ENCODE measurements around the gene PPME1.
A peak's percentile ranks its signal among the peaks of the same experiment; 100 is the strongest.
"Not testable (repeated sequence)": the region's sequence is repeated elsewhere in the genome, so short reads cannot be mapped to it uniquely, and the experiment has no call there.

PPME1 gene, protein sequence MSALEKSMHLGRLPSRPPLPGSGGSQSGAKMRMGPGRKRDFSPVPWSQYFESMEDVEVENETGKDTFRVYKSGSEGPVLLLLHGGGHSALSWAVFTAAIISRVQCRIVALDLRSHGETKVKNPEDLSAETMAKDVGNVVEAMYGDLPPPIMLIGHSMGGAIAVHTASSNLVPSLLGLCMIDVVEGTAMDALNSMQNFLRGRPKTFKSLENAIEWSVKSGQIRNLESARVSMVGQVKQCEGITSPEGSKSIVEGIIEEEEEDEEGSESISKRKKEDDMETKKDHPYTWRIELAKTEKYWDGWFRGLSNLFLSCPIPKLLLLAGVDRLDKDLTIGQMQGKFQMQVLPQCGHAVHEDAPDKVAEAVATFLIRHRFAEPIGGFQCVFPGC

GRCh38 chr11:74170694-74171629 is at the start of gene PPME1, which contains the start of gene C2CD3:
PPME1 (plus strand) TSS chr11:74171289; CDS start chr11:74171422, 133 bp downstream.
C2CD3 (minus strand) TSS chr11:74171002; CDS start chr11:74170792, 210 bp downstream.
- peak; percentile 95 to 97 for DNase-seq

DNA sequence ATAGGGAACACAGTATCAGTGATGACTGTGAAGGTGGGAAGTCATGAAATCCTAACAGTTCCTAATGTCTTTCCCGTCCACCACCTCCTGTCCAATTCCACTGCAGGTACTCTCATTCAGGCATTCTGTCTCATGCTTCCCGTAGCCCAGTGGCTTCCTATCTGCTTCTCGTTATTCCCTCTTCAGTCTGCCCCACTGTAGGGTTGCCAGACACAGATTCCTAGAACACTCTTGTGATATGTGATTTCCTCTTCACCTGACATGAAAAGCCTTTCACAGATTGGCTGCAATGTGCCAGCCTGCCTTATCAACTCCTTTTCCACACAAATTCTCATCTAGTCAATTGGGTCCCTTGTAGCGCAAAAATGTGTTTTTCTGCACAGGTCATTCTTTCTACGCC is 49.3 kb upstream of the PPME1 start:
- DNase-seq, result no peak

DNA sequence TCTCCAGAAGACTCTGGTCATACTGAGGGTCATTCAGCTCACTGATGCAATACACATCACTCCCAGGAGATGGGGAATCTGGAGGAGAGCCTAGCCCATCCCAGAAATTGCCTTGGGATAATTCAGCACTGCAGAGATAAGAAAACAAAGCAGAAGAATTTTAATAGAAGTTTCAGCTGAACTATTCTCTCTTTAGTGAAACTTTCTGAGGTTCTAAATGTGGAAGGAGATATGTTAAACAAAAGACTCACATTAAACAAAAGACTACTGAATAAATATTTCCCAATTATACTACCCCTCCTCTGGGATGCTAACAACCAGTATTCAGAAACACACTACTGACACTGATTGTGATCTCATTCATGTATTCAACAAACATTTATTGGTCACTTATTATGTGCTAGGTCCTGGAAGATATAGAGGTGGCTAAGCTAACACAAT is 48.1 kb upstream of the PPME1 start:
- no peak for DNase-seq

DNA sequence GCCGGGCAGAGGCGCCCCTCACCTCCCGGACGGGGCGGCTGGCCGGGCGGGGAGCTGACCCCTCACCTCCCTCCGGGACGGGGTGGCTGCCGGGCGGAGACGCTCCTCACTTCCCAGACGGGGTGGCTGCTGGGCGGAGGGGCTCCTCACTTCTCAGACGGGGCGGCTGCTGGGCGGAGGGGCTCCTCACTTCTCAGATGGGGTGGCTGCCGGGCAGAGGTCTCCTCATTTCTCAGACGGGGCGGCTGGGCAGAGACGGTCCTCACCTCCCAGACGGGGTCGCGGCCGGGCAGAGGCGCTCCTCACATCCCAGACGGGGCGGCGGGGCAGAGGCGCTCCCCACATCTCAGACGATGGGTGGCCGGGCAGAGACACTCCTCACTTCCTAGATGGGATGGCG is 42.0 kb upstream of the PPME1 start:
- not testable (repeated sequence) for DNase-seq

GRCh38 chr11:74132833-74133232 is 38.3 kb upstream of the PPME1 start:
- no peak for DNase-seq

- DNase-seq, result no peak
Measured at GRCh38 chr11:74133436-74133835, 37.7 kb upstream of the PPME1 start.

- no peak for DNase-seq
Measured at GRCh38 chr11:74134661-74135060, 36.4 kb upstream of the PPME1 start.

- no peak for DNase-seq
Measured at GRCh38 chr11:74135127-74135840, 35.8 kb upstream of the PPME1 start.

DNA sequence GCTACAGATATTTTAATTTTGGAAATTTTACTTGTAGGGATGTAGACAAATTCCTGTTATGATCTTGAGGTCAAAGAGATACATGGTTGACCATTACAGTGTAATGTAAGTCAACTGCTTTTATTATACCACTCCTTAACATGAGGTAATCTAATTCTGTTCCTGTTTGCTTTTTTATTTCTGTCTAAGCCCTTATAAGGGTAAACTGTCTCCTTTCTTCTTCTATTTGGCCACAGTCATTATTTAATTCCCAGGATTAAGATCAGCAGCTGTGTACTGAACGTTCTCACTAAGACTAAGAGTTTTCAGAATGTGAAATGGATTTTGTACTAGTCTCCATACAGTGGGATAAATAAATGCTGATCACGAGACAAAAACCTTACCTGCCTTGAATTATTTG is 33.1 kb upstream of the PPME1 start:
- DNase-seq, result no peak

DNA sequence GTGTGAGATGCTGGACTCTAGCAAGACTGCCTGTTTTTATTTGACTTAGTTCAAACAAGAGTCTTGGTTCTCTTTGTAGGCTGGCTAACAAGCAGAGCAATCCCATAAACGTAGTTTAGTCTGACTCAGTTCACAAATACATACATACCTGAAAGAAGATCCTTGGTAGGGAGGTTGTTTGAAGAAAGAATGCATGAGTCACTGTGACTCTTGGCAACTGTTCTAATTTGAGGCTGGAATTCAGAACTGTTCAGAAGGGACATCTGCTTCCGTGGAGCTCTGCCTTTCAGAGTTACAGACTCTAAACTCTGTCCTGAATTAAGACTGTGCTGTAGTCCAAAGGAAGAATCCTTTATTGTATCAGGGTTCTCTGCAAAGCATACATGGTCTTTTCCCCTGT is 32.5 kb upstream of the PPME1 start:
- no peak for DNase-seq

GRCh38 chr11:74139151-74139918 is 31.8 kb upstream of the PPME1 start:
- DNase-seq, result no peak

- not testable (repeated sequence) for DNase-seq
Measured at GRCh38 chr11:74139919-74140431, 31.1 kb upstream of the PPME1 start.

DNA sequence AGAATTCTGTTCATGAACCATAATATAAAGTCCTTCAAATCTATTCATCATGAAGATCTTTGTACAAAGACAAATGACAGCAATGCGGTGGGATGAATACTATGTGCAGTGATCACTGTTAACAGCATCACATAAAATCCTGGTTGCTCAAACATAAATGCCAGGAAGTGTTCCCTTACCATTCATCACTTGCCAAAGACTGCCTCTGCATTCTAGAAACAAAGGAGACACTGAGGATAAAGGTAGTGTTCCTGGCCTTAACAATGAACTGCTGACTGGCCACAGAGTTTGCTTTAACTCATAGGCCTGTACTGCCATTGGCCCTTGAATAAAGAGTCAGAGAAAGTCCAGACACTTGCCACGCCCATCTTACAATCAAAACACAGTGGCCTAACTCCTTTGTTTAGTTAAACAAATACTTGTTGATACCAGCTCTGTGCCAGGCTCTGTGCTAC is 29.8 kb upstream of the PPME1 start:
- no peak for DNase-seq

- no peak for DNase-seq
Measured at GRCh38 chr11:74141908-74142307, 29.2 kb upstream of the PPME1 start.

GRCh38 chr11:74142624-74143023 is 28.5 kb upstream of the PPME1 start:
- no peak for DNase-seq

GRCh38 chr11:74144592-74144991 is 26.5 kb upstream of the PPME1 start:
- DNase-seq, result no peak

- no peak for DNase-seq
Measured at GRCh38 chr11:74147199-74147929, 23.7 kb upstream of the PPME1 start.

- no peak for DNase-seq
Measured at GRCh38 chr11:74153224-74153623, 17.9 kb upstream of the PPME1 start.

GRCh38 chr11:74154620-74155281 is 16.3 kb upstream of the PPME1 start:
- DNase-seq, result no peak

DNA sequence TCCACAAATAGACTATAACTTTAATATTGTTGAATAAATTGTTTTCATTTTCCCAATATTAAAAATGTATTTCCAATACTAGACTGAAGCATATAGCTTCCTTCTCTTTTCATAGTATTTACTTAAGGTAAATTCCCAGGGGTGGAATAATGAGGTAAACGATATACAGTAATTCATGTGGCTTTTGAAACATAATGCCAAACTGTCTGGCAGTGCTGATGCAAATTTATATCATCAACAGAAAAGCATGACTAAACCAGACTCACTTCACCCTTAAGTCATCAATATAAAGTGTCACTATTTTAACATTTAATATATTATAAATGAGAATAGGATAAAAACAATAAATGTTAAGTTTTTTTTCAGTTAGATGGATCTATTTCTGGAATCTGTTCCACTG is 13.9 kb upstream of the PPME1 start:
- DNase-seq, result no peak

GRCh38 chr11:74159642-74160041 is 11.4 kb upstream of the PPME1 start:
- no peak for DNase-seq

All from activated CD4-positive, alpha-beta T cell treated with anti-CD3 and anti-CD28 coated beads, Interleukin-2, amount 50 U/mL, for 4 hours (primary cell).